Spleen (tissue), 11 donors: Measurements from ENCODE around the gene PDK2. TPM values are rescaled to one million over a fixed set of nuclear protein-coding genes. Genes with fewer than 3 reads are reported as not detected.

Experiments used
- DNase-seq: peaks from one replicate; pipeline ENCODE4 v3.0.0-alpha.2; 2020
- H3K27ac ChIP-seq, 8 donors: fragments of 200-600 bp; sonication (generic) in 7 of 8; 1 replicate in 4 of 8; 2 replicates in 4 of 8; pipeline versions ENCODE4 v1.5.0 to v1.8.0; 2016 to 2021; ENCODE audit warnings: inconsistent platforms in 4 of 8, mild to moderate bottlenecking in 4 of 8, moderate library complexity in 1 of 8
- H3K27me3 ChIP-seq, 7 donors: fragments of 200-600 bp; sonication (generic) in 6 of 7; replicated peaks in 1 of 7; 1 replicate in 4 of 7; 2 replicates in 3 of 7; pipeline versions ENCODE4 v1.5.0 to v1.8.0; 2016 to 2021; ENCODE audit warnings: inconsistent platforms in 3 of 7, mild to moderate bottlenecking in 1 of 7
- H3K36me3 ChIP-seq, 6 donors: fragments of 200-600 bp; sonication (generic) in 5 of 6; 1 replicate in 4 of 6; 2 replicates in 2 of 6; pipeline versions ENCODE4 v1.5.0 to v1.8.0; 2016 to 2021; ENCODE audit warnings: inconsistent platforms in 2 of 6
- H3K4me1 ChIP-seq, 6 donors: fragments of 200-600 bp; sonication (generic) in 5 of 6; 1 replicate in 3 of 6; 2 replicates in 3 of 6; pipeline versions ENCODE4 v1.5.0 to v1.8.0; 2016 to 2021; ENCODE audit warnings: inconsistent platforms in 3 of 6
- H3K4me3 ChIP-seq, 8 donors: fragments of 200-600 bp; sonication (generic) in 7 of 8; 1 replicate in 4 of 8; 2 replicates in 4 of 8; pipeline versions ENCODE4 v1.5.0 to v1.8.0; 2016 to 2021; ENCODE audit warnings: inconsistent platforms in 4 of 8, mild to moderate bottlenecking in 4 of 8, moderate library complexity in 2 of 8
- H3K9me3 ChIP-seq, 8 donors: fragments of 200-600 bp; sonication (generic) in 7 of 8; 1 replicate in 4 of 8; 2 replicates in 4 of 8; pipeline versions ENCODE4 v1.5.0 to v1.8.0; 2016 to 2021; ENCODE audit warnings: inconsistent platforms in 4 of 8
- CTCF ChIP-seq, 11 experiments: fragments of 200-600 bp in 7 of 11; fragments of 450-650 bp in 4 of 11; sonication (generic) in 4 of 11; IDR thresholded peaks in 8 of 11; conservative IDR thresholded peaks in 3 of 11; 1 replicate in 7 of 11; 2 replicates in 4 of 11; pipeline versions ENCODE4 v1.4.0 to v1.8.0; 2016 to 2021; ENCODE audit warnings: antibody characterized with exemption in 11 of 11, inconsistent platforms in 4 of 11, mild to moderate bottlenecking in 1 of 11
- POLR2A ChIP-seq, 3 donors: fragments of 450-650 bp; IDR thresholded peaks; one replicate each; pipeline ENCODE4 v1.5.1; 2017; ENCODE audit warnings: antibody characterized with exemption in 3 of 3, mild to moderate bottlenecking in 1 of 3
- POLR2AphosphoS5 ChIP-seq, 3 donors: sonication (generic); formaldehyde crosslinking; IDR thresholded peaks; one replicate each; pipeline ENCODE4 v1.5.1; 2017; ENCODE audit warnings: antibody characterized with exemption in 3 of 3
- WGBS, 5 donors: extraction: QIAGEN DNeasy Blood & Tissue Kit in 3 of 5; methylation state at CpG; one replicate each; pipeline versions ENCODE4 v1.1.5 to v1.1.7; 2013 to 2018; 5-methylcytosine and 5-hydroxymethylcytosine counted together
- intact Hi-C: fragments of 100-400 bp; cut with DNase I; formaldehyde crosslinking; loops from one replicate; pipeline ENCODE4 v1.15.0; 2023; ENCODE audit warnings: low total_unique reads
- polyA plus RNA-seq, 3 donors: library from polyadenylated mRNA; stranded (reverse); fragments of 200-250 nt; gene quantifications; one replicate each; pipeline ENCODE4 v1.2.1, GENCODE V29; 2013
- total RNA-seq, 7 donors: library from RNA; depleted of rRNA in 3 of 7; stranded (reverse); fragments of >200 nt in 3 of 7; fragmentation: NEBNext Ultra II Directional in 4 of 7; extraction: Animal tissue kit (Norgen Biotek cat#: 25700) in 4 of 7; gene quantifications; one replicate each; pipeline versions ENCODE4 v1.1.0 to v1.2.1, GENCODE V29; 2016 to 2021
- donor health status: healthy with polysubstance abuse.
- donor health status: DM: no; HTN: no; CAD: no; lungs with moderate emphysema.
- donor health status: DM: no; HTN: no; CAD: no.
- donor health status: Bipolar disorder and iron deficiency.
- donor health status: healthy.
- donor health status: DM: no; HTN: no; CAD: no.
- donor health status: DM: yes; HTN: yes; CAD: no.

PDK2 gene
- total and polyA plus RNA-seq, 10 donors = 8.7 to 41.5 (median 24.3) TPM

- H3K27me3 ChIP-seq = peaks cover 0 to 6% (median 0%) of the 10 kb centered on the region in 7 donors
- intact Hi-C loops = no loop called here
- DNase-seq = no peak
- peaks cover 9 to 57% (median 20%) of the 10 kb centered on the region in 6 donors for H3K4me1 ChIP-seq
- H3K4me3 ChIP-seq = no peak overlapping the region
- no peaks in the 10 kb centered on the region for H3K9me3 ChIP-seq
- peaks cover 6 to 84% (median 68%) of the 10 kb centered on the region in 6 donors for H3K36me3 ChIP-seq
- peak; percentile 4 to 36 (median 32) for TF ChIP-seq POLR2AphosphoS5 (IDR thresholded peaks at IDR 0.05)
- no peak for TF ChIP-seq POLR2A (IDR thresholded peaks at IDR 0.05)
- WGBS, 5 donors = 92 to 96% (median 93%) methylated on average over 15 to 16 of the region's 16 CpGs
- no peak overlapping the region for H3K27ac ChIP-seq
Measured at GRCh38 chr17:50135316-50136095, 40.4 kb downstream of the PDK2 start.

GRCh38 chr17:50136096-50136687 lies 41.0 kb downstream of the PDK2 start:
- TF ChIP-seq CTCF (IDR thresholded peaks at IDR 0.05 in 8 of 11, conservative IDR thresholded peaks at IDR 0.05 in 3 of 11) (no peak), POLR2AphosphoS5 (IDR thresholded peaks at IDR 0.05) (peak in 1 of 3 donors; percentile 4)
- peaks cover 6 to 91% (median 75%) of the 10 kb centered on the region in 6 donors for H3K36me3 ChIP-seq
- DNase-seq = no peak
- intact Hi-C loops = no loop called here
- WGBS, 5 donors = 92 to 97% (median 95%) methylated on average over 10 to 11 of the region's 11 CpGs
- no peak overlapping the region for H3K27ac ChIP-seq
- peaks cover 14 to 57% (median 21%) of the 10 kb centered on the region in 6 donors for H3K4me1 ChIP-seq
- no peaks in the 10 kb centered on the region for H3K27me3 ChIP-seq
- no peaks in the 10 kb centered on the region for H3K9me3 ChIP-seq
- H3K4me3 ChIP-seq = no peak overlapping the region

- Histone ChIP-seq H3K4me1 (peaks cover 22 to 62% (median 30%) of the 10 kb centered on the region in 6 donors), H3K4me3 (no peak overlapping the region), H3K27me3 (no peaks in the 10 kb centered on the region), H3K36me3 (peaks cover 6 to 100% (median 83%) of the 10 kb centered on the region in 6 donors), H3K27ac (no peak overlapping the region), H3K9me3 (no peaks in the 10 kb centered on the region)
- 84 to 92% (median 89%) methylated on average over 3 to 4 of the region's 4 CpGs for WGBS, 5 donors
- no peak for DNase-seq
- intact Hi-C loops = no loop called here
- TF ChIP-seq CTCF (IDR thresholded peaks at IDR 0.05 in 8 of 11, conservative IDR thresholded peaks at IDR 0.05 in 3 of 11) = no peak
- no peak for TF ChIP-seq POLR2A (IDR thresholded peaks at IDR 0.05)
- TF ChIP-seq POLR2AphosphoS5 (IDR thresholded peaks at IDR 0.05) = no peak
Measured at GRCh38 chr17:50137042-50137441, 41.9 kb downstream of the PDK2 start.

- WGBS, 5 donors = 83 to 91% (median 87%) methylated on average over 15 of the region's 15 CpGs
Measured at GRCh38 chr17:50139185-50139783, 44.1 kb downstream of the PDK2 start.

More at GRCh38 chr17:50139185-50139783, 44.1 kb downstream of the PDK2 start:
- Histone ChIP-seq H3K4me3 (peak overlapping the region in 1 of 8 donors; percentile 2), H3K36me3 (peaks cover 6 to 100% (median 97%) of the 10 kb centered on the region in 6 donors), H3K27ac (peak overlapping the region in 4 of 8 donors; percentile 24 to 75 (median 60)), H3K27me3 (no peaks in the 10 kb centered on the region), H3K4me1 (peaks cover 28 to 65% (median 52%) of the 10 kb centered on the region in 6 donors), H3K9me3 (no peaks in the 10 kb centered on the region)
- no peak for DNase-seq
- intact Hi-C loops = no loop called here
- TF ChIP-seq POLR2A (IDR thresholded peaks at IDR 0.05) (no peak), POLR2AphosphoS5 (IDR thresholded peaks at IDR 0.05) (peak in 2 of 3 donors; percentile 11 to 59)
